Fibroblast of lung (primary cell): Measurements from ENCODE around the gene KRT82. TPM values are rescaled to one million over a fixed set of nuclear protein-coding genes. Genes with fewer than 3 reads are reported as not detected.

Experiments
- DNase-seq, 2 donors: peaks; one replicate each; pipeline versions ENCODE4 v3.0.0 to v3.0.0-alpha.2; 2010; ENCODE audit warnings: low read depth in 2 of 2
- H2AFZ ChIP-seq: 2 replicates; pipeline ENCODE4 v1.5.1; 2012; ENCODE audit warnings: low read length, control low read depth, inconsistent platforms
- H3K27ac ChIP-seq: 2 replicates; pipeline ENCODE4 v1.5.1; 2011; ENCODE audit warnings: low read length, control low read depth; ENCODE audit not compliant: insufficient read depth
- H3K27me3 ChIP-seq: 2 replicates; pipeline ENCODE4 v1.5.1; 2011; ENCODE audit warnings: mild to moderate bottlenecking, low read length; ENCODE audit not compliant: control insufficient read depth, insufficient read depth
- H3K36me3 ChIP-seq: 2 replicates; pipeline ENCODE4 v1.5.1; 2011; ENCODE audit warnings: low read length; ENCODE audit not compliant: control insufficient read depth, insufficient read depth
- H3K4me1 ChIP-seq: 2 replicates; pipeline ENCODE4 v1.5.1; 2011; ENCODE audit warnings: low read length; ENCODE audit not compliant: control insufficient read depth, insufficient read depth; ENCODE audit errors: extremely low read depth
- H3K4me2 ChIP-seq: 2 replicates; pipeline ENCODE4 v1.5.1; 2011; ENCODE audit warnings: low read length, control low read depth; ENCODE audit not compliant: insufficient read depth; ENCODE audit errors: extremely low read depth
- H3K4me3 ChIP-seq, 4 experiments: fragments of 200-600 bp in 1 of 4; sonication (generic) in 1 of 4; replicated peaks in 1 of 4; 2 replicates each; pipeline ENCODE4 v1.5.1; 2011 to 2016; ENCODE audit warnings: low read length in 4 of 4, low read depth in 3 of 4, mild to moderate bottlenecking in 3 of 4, control low read depth in 2 of 4, inconsistent platforms in 1 of 4, mixed read lengths in 1 of 4; ENCODE audit not compliant: insufficient read depth in 1 of 4; ENCODE audit errors: control extremely low read depth in 1 of 4
- H3K79me2 ChIP-seq: 2 replicates; pipeline ENCODE4 v1.5.1; 2012; ENCODE audit warnings: mild to moderate bottlenecking, low read length, inconsistent platforms; ENCODE audit not compliant: control insufficient read depth, insufficient read depth
- H3K9ac ChIP-seq: 2 replicates; pipeline ENCODE4 v1.5.1; 2011; ENCODE audit warnings: mild to moderate bottlenecking, low read length, control low read depth; ENCODE audit not compliant: insufficient read depth
- H3K9me3 ChIP-seq: 2 replicates; pipeline ENCODE4 v1.5.1; 2012; ENCODE audit warnings: low read depth, low read length; ENCODE audit not compliant: control insufficient read depth, insufficient read depth
- H4K20me1 ChIP-seq: 2 replicates; pipeline ENCODE4 v1.5.1; 2011; ENCODE audit warnings: low read length; ENCODE audit not compliant: control insufficient read depth, insufficient read depth; ENCODE audit errors: extremely low read depth
- EZH2 ChIP-seq: IDR thresholded peaks from 2 replicates; pipeline ENCODE4 v1.5.1; 2012; ENCODE audit warnings: low read length, control low read depth, mild to moderate bottlenecking; ENCODE audit errors: missing control alignments
- polyA plus RNA-seq, 2 donors: library from polyadenylated mRNA; depleted of rRNA in 1 of 2; stranded (reverse) in 1 of 2; unstranded in 1 of 2; fragments of >200 nt; gene quantifications; 2 replicates each; pipeline ENCODE4 v1.2.1, GENCODE V29; 2011 to 2012; ENCODE audit warnings: missing spikeins in 1 of 2
- total RNA-seq: library from RNA; depleted of rRNA; stranded (reverse); fragments of >200 nt; gene quantifications from 2 replicates; pipeline ENCODE4 v1.2.1, GENCODE V29; 2014
- TF ChIP-seq, protein P1 (sequence below), 2 donors: IDR thresholded peaks in 1 of 2; conservative IDR thresholded peaks in 1 of 2; 1 replicate in 1 of 2; 2 replicates in 1 of 2; pipeline ENCODE4 v1.5.1; 2011 to 2012; ENCODE audit warnings: low read length in 2 of 2, control low read depth in 1 of 2, inconsistent platforms in 1 of 2, low read depth in 1 of 2, mild to moderate bottlenecking in 1 of 2

Gene KRT82
- total and polyA plus RNA-seq, 2 donors (not counting 1 experiment from before 2014, with no cell fraction given), result not detected

GRCh38 chr12:52402873-52403540 lies 3.1 kb downstream of the KRT82 start:
- no peaks in the 10 kb centered on the region for H3K9me3 ChIP-seq
- H3K4me2 ChIP-seq, result no peak overlapping the region
- no peaks in the 10 kb centered on the region for H3K36me3 ChIP-seq
- H3K27ac ChIP-seq, result no peak overlapping the region
- H2AFZ ChIP-seq, result no peak overlapping the region
- TF ChIP-seq, protein P1, sequence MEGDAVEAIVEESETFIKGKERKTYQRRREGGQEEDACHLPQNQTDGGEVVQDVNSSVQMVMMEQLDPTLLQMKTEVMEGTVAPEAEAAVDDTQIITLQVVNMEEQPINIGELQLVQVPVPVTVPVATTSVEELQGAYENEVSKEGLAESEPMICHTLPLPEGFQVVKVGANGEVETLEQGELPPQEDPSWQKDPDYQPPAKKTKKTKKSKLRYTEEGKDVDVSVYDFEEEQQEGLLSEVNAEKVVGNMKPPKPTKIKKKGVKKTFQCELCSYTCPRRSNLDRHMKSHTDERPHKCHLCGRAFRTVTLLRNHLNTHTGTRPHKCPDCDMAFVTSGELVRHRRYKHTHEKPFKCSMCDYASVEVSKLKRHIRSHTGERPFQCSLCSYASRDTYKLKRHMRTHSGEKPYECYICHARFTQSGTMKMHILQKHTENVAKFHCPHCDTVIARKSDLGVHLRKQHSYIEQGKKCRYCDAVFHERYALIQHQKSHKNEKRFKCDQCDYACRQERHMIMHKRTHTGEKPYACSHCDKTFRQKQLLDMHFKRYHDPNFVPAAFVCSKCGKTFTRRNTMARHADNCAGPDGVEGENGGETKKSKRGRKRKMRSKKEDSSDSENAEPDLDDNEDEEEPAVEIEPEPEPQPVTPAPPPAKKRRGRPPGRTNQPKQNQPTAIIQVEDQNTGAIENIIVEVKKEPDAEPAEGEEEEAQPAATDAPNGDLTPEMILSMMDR (conservative IDR thresholded peaks at IDR 0.05 in 1 of 2, IDR thresholded peaks at IDR 0.05 in 1 of 2; ENCODE audit: low read depth in 1 of 2, low read length in 2 of 2), result no peak
- no peak for TF ChIP-seq EZH2
- no peaks in the 10 kb centered on the region for H3K4me1 ChIP-seq
- peaks cover 7% of the 10 kb centered on the region for H3K27me3 ChIP-seq
- no peak for DNase-seq
- no peak overlapping the region for H3K9ac ChIP-seq
- H3K4me3 ChIP-seq, result no peak overlapping the region
- no peaks in the 10 kb centered on the region for H3K79me2 ChIP-seq
- no peaks in the 10 kb centered on the region for H4K20me1 ChIP-seq

GRCh38 chr12:52402377-52402776 lies 3.8 kb downstream of the KRT82 start:
- Histone ChIP-seq H4K20me1 (no peaks in the 10 kb centered on the region), H3K27ac (no peak overlapping the region), H3K36me3 (no peaks in the 10 kb centered on the region), H3K4me2 (no peak overlapping the region), H3K9ac (no peak overlapping the region), H3K27me3 (peaks cover 7% of the 10 kb centered on the region), H2AFZ (no peak overlapping the region), H3K4me3 (no peak overlapping the region), H3K4me1 (no peaks in the 10 kb centered on the region), H3K79me2 (no peaks in the 10 kb centered on the region), H3K9me3 (no peaks in the 10 kb centered on the region)
- DNase-seq, result no peak
- TF ChIP-seq EZH2, result no peak
- TF ChIP-seq, protein P1 (conservative IDR thresholded peaks at IDR 0.05 in 1 of 2, IDR thresholded peaks at IDR 0.05 in 1 of 2; ENCODE audit: low read depth in 1 of 2, low read length in 2 of 2), result no peak

DNA sequence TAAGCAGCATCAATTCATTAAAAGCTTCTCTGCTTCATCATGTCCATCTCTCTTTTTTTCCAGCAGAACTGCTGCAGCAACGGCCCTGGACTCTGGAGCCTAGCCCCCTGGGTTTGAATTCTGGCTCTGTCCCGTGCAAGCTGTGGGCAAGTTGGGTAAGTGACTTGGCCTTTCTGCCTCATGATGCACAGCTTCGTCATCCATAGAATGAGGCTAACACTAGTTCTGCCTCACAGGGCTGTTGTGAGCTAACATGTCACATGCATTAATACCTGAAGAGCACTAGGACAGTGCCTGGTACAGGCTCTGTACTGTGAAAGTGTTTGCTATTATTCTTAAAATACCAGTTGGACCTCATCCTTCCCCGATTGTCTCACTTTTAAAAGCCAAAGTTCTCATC lies 4.2 kb downstream of the KRT82 start:
- Histone ChIP-seq H2AFZ (no peak overlapping the region), H3K4me1 (no peaks in the 10 kb centered on the region), H3K36me3 (no peaks in the 10 kb centered on the region), H3K9ac (no peak overlapping the region), H3K4me2 (no peak overlapping the region), H3K79me2 (no peaks in the 10 kb centered on the region), H3K9me3 (no peaks in the 10 kb centered on the region), H3K27me3 (peaks cover 7% of the 10 kb centered on the region), H4K20me1 (no peaks in the 10 kb centered on the region), H3K27ac (no peak overlapping the region), H3K4me3 (no peak overlapping the region)
- DNase-seq, result no peak
- TF ChIP-seq, protein P1 (conservative IDR thresholded peaks at IDR 0.05 in 1 of 2, IDR thresholded peaks at IDR 0.05 in 1 of 2; ENCODE audit: low read depth in 1 of 2, low read length in 2 of 2), result no peak
- no peak for TF ChIP-seq EZH2
